SH-SY5Y (cell line): ENCODE results near the gene PACC1.

Experiments
- GATA2 ChIP-seq: IDR thresholded peaks from 2 replicates; pipeline ENCODE4 v1.6.1; 2011; ENCODE audit warnings: mild to moderate bottlenecking, low read depth, low read length
- GATA3 ChIP-seq: IDR thresholded peaks from 2 replicates; pipeline ENCODE4 v1.6.1; 2011; ENCODE audit warnings: low read depth, mild to moderate bottlenecking, low read length, moderate library complexity

DNA sequence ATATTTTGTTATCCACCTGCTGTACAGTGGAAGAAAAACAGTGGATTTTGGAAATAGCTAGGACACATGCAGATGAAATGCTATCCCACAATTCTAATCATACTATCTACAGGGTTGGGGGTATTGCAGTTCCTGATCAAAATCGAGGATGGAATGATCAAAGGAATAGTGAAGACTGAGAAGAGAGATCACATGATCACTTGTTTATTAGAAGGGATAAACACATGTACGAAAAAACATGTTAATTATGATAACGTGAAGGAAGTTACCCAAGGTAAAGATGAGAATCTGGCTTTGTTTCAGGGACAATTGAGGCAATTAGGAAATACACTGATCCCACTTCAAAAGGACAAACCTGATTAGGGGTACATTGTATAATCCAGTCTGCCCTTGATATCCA, 9.2 kb upstream of the PACC1 start:
- no peak for TF ChIP-seq GATA2
- TF ChIP-seq GATA3: no peak
